ENCODE results near the gene SLC6A6.

The SLC6A6 gene

DNA sequence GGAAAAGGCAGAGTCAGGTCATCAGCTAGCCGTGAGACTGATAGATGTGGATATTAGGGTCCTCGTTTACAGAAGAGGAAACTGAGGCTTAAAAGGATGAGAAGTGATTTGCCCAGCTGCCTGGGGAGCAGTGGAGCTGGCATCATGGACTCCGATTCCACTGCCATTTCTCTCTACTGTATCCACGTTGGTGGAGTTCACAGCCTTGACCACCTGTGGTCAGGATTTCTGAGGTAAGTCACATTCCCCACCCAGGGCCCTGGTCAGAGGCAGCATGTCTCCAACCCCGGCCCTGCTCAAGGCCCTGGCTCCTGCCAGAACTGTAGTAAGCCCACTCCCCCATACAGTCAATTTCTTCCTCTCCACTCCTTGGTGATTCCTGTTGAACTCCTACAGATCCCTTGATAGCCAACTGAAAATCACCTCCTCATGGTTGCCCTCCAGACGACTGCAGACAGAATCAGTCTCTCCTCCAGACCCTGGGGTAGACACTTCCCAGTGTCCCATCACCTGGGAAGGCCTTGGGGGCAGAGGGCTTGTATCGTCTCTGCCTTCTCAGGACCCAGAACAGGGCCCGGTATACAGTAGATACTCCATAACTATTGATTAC, 41.2 kb upstream of the SLC6A6 start:
- no peaks in the 10 kb centered on the region for H3K36me3 ChIP-seq (ENCODE audit: insufficient read depth, low read length)
- no peaks in the 10 kb centered on the region for H3K9me3 ChIP-seq (ENCODE audit: low read length)
- no peaks in the 10 kb centered on the region for H3K79me2 ChIP-seq (ENCODE audit: insufficient read depth, low read length)
- H4K20me1 ChIP-seq (ENCODE audit: insufficient read depth, low read length): no peaks in the 10 kb centered on the region
- no peak overlapping the region for H3K9ac ChIP-seq (ENCODE audit: low read length)
- no peak overlapping the region for H3K27ac ChIP-seq (ENCODE audit: low read depth, low read length, poor library complexity, severe bottlenecking)
- H3F3A ChIP-seq (ENCODE audit: insufficient read depth, low read length): no peaks in the 10 kb centered on the region
- H3K27me3 ChIP-seq (ENCODE audit: insufficient read depth, low read length): peaks cover 18% of the 10 kb centered on the region; the same call in 1 of the 2 replicates
- no peak overlapping the region for H3K4me3 ChIP-seq (ENCODE audit: low read depth, low read length, poor library complexity, severe bottlenecking)
- TF ChIP-seq, protein P1, sequence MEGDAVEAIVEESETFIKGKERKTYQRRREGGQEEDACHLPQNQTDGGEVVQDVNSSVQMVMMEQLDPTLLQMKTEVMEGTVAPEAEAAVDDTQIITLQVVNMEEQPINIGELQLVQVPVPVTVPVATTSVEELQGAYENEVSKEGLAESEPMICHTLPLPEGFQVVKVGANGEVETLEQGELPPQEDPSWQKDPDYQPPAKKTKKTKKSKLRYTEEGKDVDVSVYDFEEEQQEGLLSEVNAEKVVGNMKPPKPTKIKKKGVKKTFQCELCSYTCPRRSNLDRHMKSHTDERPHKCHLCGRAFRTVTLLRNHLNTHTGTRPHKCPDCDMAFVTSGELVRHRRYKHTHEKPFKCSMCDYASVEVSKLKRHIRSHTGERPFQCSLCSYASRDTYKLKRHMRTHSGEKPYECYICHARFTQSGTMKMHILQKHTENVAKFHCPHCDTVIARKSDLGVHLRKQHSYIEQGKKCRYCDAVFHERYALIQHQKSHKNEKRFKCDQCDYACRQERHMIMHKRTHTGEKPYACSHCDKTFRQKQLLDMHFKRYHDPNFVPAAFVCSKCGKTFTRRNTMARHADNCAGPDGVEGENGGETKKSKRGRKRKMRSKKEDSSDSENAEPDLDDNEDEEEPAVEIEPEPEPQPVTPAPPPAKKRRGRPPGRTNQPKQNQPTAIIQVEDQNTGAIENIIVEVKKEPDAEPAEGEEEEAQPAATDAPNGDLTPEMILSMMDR (IDR thresholded peaks at IDR 0.05; ENCODE audit: low read length): no peak
- TF ChIP-seq EZH2 (IDR thresholded peaks at IDR 0.05; ENCODE audit: borderline replicate concordance, low read length): no peak
- no peak overlapping the region for H2AFZ ChIP-seq (ENCODE audit: low read length)
- no peak overlapping the region for H3K4me2 ChIP-seq (ENCODE audit: low read length)
- peaks cover 4% of the 10 kb centered on the region for H3K4me1 ChIP-seq (ENCODE audit: insufficient read depth, low read length, severe bottlenecking)
- no peaks in the 10 kb centered on the region for H3K9me2 ChIP-seq (ENCODE audit: low read depth, low read length)

DNA sequence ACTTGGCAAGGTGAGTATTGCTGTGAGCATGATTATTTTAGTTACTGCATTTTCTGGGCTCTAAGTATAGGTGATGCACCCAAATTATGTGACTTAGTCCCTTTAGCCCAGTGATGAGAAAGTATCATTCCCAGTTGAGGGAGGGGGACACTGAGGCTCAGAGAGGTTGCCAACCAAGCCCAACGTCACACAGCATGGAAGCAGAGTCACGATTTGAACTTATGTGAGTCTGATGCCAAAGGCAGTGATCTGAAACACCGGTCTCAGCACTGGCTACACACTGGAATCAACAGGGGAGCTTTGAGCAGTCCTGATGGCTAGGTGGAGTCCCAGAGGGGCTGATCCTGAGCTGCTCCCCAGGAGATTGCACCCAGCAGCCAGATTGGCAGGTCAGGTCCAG, 39.5 kb upstream of the SLC6A6 start:
- peaks cover 4% of the 10 kb centered on the region for H3K4me1 ChIP-seq (ENCODE audit: insufficient read depth, low read length, severe bottlenecking)
- TF ChIP-seq, protein P1 (IDR thresholded peaks at IDR 0.05; ENCODE audit: low read length): no peak
- TF ChIP-seq EZH2 (IDR thresholded peaks at IDR 0.05; ENCODE audit: borderline replicate concordance, low read length): no peak
- no peak overlapping the region for H3K4me2 ChIP-seq (ENCODE audit: low read length)
- H3F3A ChIP-seq (ENCODE audit: insufficient read depth, low read length): no peaks in the 10 kb centered on the region
- H3K27ac ChIP-seq (ENCODE audit: low read depth, low read length, poor library complexity, severe bottlenecking): no peak overlapping the region
- H2AFZ ChIP-seq (ENCODE audit: low read length): no peak overlapping the region
- H3K9ac ChIP-seq (ENCODE audit: low read length): no peak overlapping the region
- H3K36me3 ChIP-seq (ENCODE audit: insufficient read depth, low read length): no peaks in the 10 kb centered on the region
- no peaks in the 10 kb centered on the region for H3K9me2 ChIP-seq (ENCODE audit: low read depth, low read length)
- H3K4me3 ChIP-seq (ENCODE audit: low read depth, low read length, poor library complexity, severe bottlenecking): no peak overlapping the region
- H3K27me3 ChIP-seq (ENCODE audit: insufficient read depth, low read length): peaks cover 22% of the 10 kb centered on the region; the same call in 1 of the 2 replicates
- no peaks in the 10 kb centered on the region for H3K79me2 ChIP-seq (ENCODE audit: insufficient read depth, low read length)
- no peaks in the 10 kb centered on the region for H4K20me1 ChIP-seq (ENCODE audit: insufficient read depth, low read length)
- H3K9me3 ChIP-seq (ENCODE audit: low read length): no peaks in the 10 kb centered on the region

DNA sequence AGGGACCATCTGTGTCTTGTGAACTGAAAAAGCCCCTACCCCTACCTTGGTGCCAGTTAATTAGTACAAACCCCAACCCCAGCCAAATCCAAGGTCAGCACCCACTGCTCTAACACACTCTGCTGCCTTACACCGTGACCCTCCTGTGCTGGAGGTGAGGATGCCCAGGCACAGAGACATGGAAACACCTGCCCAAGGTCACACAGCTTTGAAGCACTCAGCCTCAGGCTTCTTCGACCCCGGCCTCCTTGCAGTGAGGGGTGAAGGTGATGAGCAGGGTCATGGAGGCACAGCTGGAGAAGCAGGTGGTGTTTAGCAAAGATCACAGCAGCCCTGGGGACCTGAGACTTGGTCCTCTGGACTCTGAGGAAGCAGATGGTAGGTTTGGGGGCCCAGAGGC, 39.0 kb upstream of the SLC6A6 start:
- Histone ChIP-seq H3K9me3 (ENCODE audit: low read length) (no peaks in the 10 kb centered on the region), H3K36me3 (ENCODE audit: insufficient read depth, low read length) (no peaks in the 10 kb centered on the region), H3K4me1 (ENCODE audit: insufficient read depth, low read length, severe bottlenecking) (peaks cover 4% of the 10 kb centered on the region), H2AFZ (ENCODE audit: low read length) (no peak overlapping the region), H3F3A (ENCODE audit: insufficient read depth, low read length) (no peaks in the 10 kb centered on the region), H3K27ac (ENCODE audit: low read depth, low read length, poor library complexity, severe bottlenecking) (no peak overlapping the region), H3K79me2 (ENCODE audit: insufficient read depth, low read length) (no peaks in the 10 kb centered on the region), H3K9me2 (ENCODE audit: low read depth, low read length) (no peaks in the 10 kb centered on the region), H4K20me1 (ENCODE audit: insufficient read depth, low read length) (no peaks in the 10 kb centered on the region), H3K4me3 (ENCODE audit: low read depth, low read length, poor library complexity, severe bottlenecking) (no peak overlapping the region), H3K27me3 (ENCODE audit: insufficient read depth, low read length) (peaks cover 22% of the 10 kb centered on the region; the same call in 1 of the 2 replicates), H3K9ac (ENCODE audit: low read length) (no peak overlapping the region), H3K4me2 (ENCODE audit: low read length) (no peak overlapping the region)
- TF ChIP-seq, protein P1 (IDR thresholded peaks at IDR 0.05; ENCODE audit: low read length): no peak
- TF ChIP-seq EZH2 (IDR thresholded peaks at IDR 0.05; ENCODE audit: borderline replicate concordance, low read length): no peak

Measured in OCI-LY1 (cell line).